Measurements from ENCODE around the gene RAPH1. TPM values are rescaled to one million over a fixed set of nuclear protein-coding genes. Genes with fewer than 3 reads are reported as not detected.
"Not testable (repeated sequence)": the region's sequence is repeated elsewhere in the genome, so short reads cannot be mapped to it uniquely, and the experiment has no call there.

The RAPH1 gene
- total RNA-seq, 1 donor from 2014 or later, result 21.7 TPM

- H3K4me3 Mint-ChIP-seq (ENCODE audit: low read depth), result no peak overlapping the region
- H3K27me3 Mint-ChIP-seq, result no peaks in the 10 kb centered on the region
- TF ChIP-seq CTCF (IDR thresholded peaks at IDR 0.05; ENCODE audit: unreplicated experiment), result no peak
- H3K9me3 Mint-ChIP-seq (ENCODE audit: low read depth), result no peaks in the 10 kb centered on the region
- no peak for DNase-seq (ENCODE audit: low spot score, unreplicated experiment)
- H3K4me1 Mint-ChIP-seq (ENCODE audit: low read depth), result peaks cover 20% of the 10 kb centered on the region
- H3K27ac Mint-ChIP-seq, result peak overlapping the region; percentile 38
- H3K36me3 Mint-ChIP-seq (ENCODE audit: insufficient read depth), result peaks cover 8% of the 10 kb centered on the region
Measured at GRCh38 chr2:203437511-203437910, 97.6 kb downstream of the RAPH1 start.

GRCh38 chr2:203436496-203436895 lies 98.6 kb downstream of the RAPH1 start:
- Mint-ChIP-seq H3K36me3 (ENCODE audit: insufficient read depth) (peaks cover 8% of the 10 kb centered on the region), H3K27ac (peak overlapping the region; percentile 12), H3K4me1 (ENCODE audit: low read depth) (peaks cover 11% of the 10 kb centered on the region), H3K4me3 (ENCODE audit: low read depth) (no peak overlapping the region), H3K9me3 (ENCODE audit: low read depth) (no peaks in the 10 kb centered on the region), H3K27me3 (no peaks in the 10 kb centered on the region)
- no peak for DNase-seq (ENCODE audit: low spot score, unreplicated experiment)
- TF ChIP-seq CTCF (IDR thresholded peaks at IDR 0.05; ENCODE audit: unreplicated experiment), result no peak

GRCh38 chr2:203432811-203433210 lies 102.3 kb downstream of the RAPH1 start:
- H3K36me3 Mint-ChIP-seq (ENCODE audit: insufficient read depth), result peaks cover 7% of the 10 kb centered on the region

GRCh38 chr2:203431391-203432185 lies 103.5 kb downstream of the RAPH1 start:
- no peaks in the 10 kb centered on the region for H3K4me1 Mint-ChIP-seq (ENCODE audit: low read depth)
- peaks cover 12% of the 10 kb centered on the region for H3K36me3 Mint-ChIP-seq (ENCODE audit: insufficient read depth)
- H3K27me3 Mint-ChIP-seq, result no peaks in the 10 kb centered on the region
- H3K27ac Mint-ChIP-seq, result no peak overlapping the region
- no peak for TF ChIP-seq CTCF (IDR thresholded peaks at IDR 0.05; ENCODE audit: unreplicated experiment)
- DNase-seq (ENCODE audit: low spot score, unreplicated experiment), result no peak
- no peaks in the 10 kb centered on the region for H3K9me3 Mint-ChIP-seq (ENCODE audit: low read depth)
- no peak overlapping the region for H3K4me3 Mint-ChIP-seq (ENCODE audit: low read depth)

More at GRCh38 chr2:203432811-203433210, 102.3 kb downstream of the RAPH1 start:
- H3K27ac Mint-ChIP-seq, result peak overlapping the region; percentile 41
- no peaks in the 10 kb centered on the region for H3K9me3 Mint-ChIP-seq (ENCODE audit: low read depth)
- H3K4me3 Mint-ChIP-seq (ENCODE audit: low read depth), result no peak overlapping the region
- peaks cover 3% of the 10 kb centered on the region for H3K4me1 Mint-ChIP-seq (ENCODE audit: low read depth)
- no peaks in the 10 kb centered on the region for H3K27me3 Mint-ChIP-seq
- DNase-seq (ENCODE audit: low spot score, unreplicated experiment), result no peak
- TF ChIP-seq CTCF (IDR thresholded peaks at IDR 0.05; ENCODE audit: unreplicated experiment), result no peak

- peaks cover 15% of the 10 kb centered on the region for H3K36me3 Mint-ChIP-seq (ENCODE audit: insufficient read depth)
- H3K4me1 Mint-ChIP-seq (ENCODE audit: low read depth); DNase-seq (ENCODE audit: low spot score, unreplicated experiment); H3K4me3 Mint-ChIP-seq (ENCODE audit: low read depth); H3K27me3 Mint-ChIP-seq; H3K9me3 Mint-ChIP-seq (ENCODE audit: low read depth): not testable (repeated sequence)
- H3K27ac Mint-ChIP-seq, result peak overlapping the region; percentile 82
Measured at GRCh38 chr2:203429643-203430042, 105.5 kb downstream of the RAPH1 start.

GRCh38 chr2:203427061-203427460 lies 108.0 kb downstream of the RAPH1 start:
- Mint-ChIP-seq H3K9me3 (ENCODE audit: low read depth) (no peaks in the 10 kb centered on the region), H3K27ac (no peak overlapping the region), H3K27me3 (no peaks in the 10 kb centered on the region), H3K4me3 (ENCODE audit: low read depth) (no peak overlapping the region), H3K4me1 (ENCODE audit: low read depth) (no peaks in the 10 kb centered on the region), H3K36me3 (ENCODE audit: insufficient read depth) (peaks cover 17% of the 10 kb centered on the region)
- DNase-seq (ENCODE audit: low spot score, unreplicated experiment), result no peak
- no peak for TF ChIP-seq CTCF (IDR thresholded peaks at IDR 0.05; ENCODE audit: unreplicated experiment)
